BLaER1 treated with 17β-estradiol and CSF1 and Interleukin-3, amounts not matched to agents 10 nM and 100 nM (cell line): Measurements from ENCODE around the gene GEMIN4.

Source experiments
- H3K27ac ChIP-seq, 11 experiments: shearing (Covaris generic); formaldehyde crosslinking; 2 replicates each; pipeline ENCODE4 v1.8.1; 2022
- H3K27me3 ChIP-seq, 11 experiments: shearing (Covaris generic); formaldehyde crosslinking; 2 replicates each; pipeline ENCODE4 v1.8.1; 2022
- H3K36me3 ChIP-seq, 11 experiments: shearing (Covaris generic); formaldehyde crosslinking; 2 replicates each; pipeline ENCODE4 v1.8.1; 2022
- H3K4me1 ChIP-seq, 10 experiments: shearing (Covaris generic); formaldehyde crosslinking; 2 replicates each; pipeline ENCODE4 v1.8.1; 2022
- H3K4me2 ChIP-seq, 11 experiments: shearing (Covaris generic); formaldehyde crosslinking; 2 replicates each; pipeline ENCODE4 v1.8.1; 2022
- H3K4me3 ChIP-seq, 10 experiments: shearing (Covaris generic); formaldehyde crosslinking; 2 replicates each; pipeline ENCODE4 v1.8.1; 2022
- H3K9ac ChIP-seq, 11 experiments: shearing (Covaris generic); formaldehyde crosslinking; 2 replicates each; pipeline ENCODE4 v1.8.1; 2022
- H3K9me3 ChIP-seq, 11 experiments: shearing (Covaris generic); formaldehyde crosslinking; replicated peaks in 1 of 11; 2 replicates each; pipeline ENCODE4 v1.8.1; 2022
- H4K20me1 ChIP-seq, 11 experiments: shearing (Covaris generic); formaldehyde crosslinking; 2 replicates each; pipeline ENCODE4 v1.8.1; 2022
- Cebpa-rat ChIP-seq, 11 experiments: shearing (Covaris generic); IDR thresholded peaks; 2 replicates each; pipeline ENCODE4 v1.8.1; 2022

The GEMIN4 gene

GRCh38 chr17:752002-752619, at the start of gene GEMIN4:
Gene GEMIN4, minus strand, starts transcription at chr17:752264. Its CDS starts 122 bp downstream, at chr17:752142.
- peaks cover 0 to 13% (median 7%) of the 10 kb centered on the region in 11 experiments; a peak in 9 of 22 replicates for H3K9me3 ChIP-seq
- H3K4me2 ChIP-seq, result peak within 1 kb of the TSS; percentile 92 to 99 (median 96)
- H3K4me3 ChIP-seq, result peak within 1 kb of the TSS; percentile 75 to 91 (median 85)
- no peaks in the 10 kb centered on the region for H3K27me3 ChIP-seq
- peak within 1 kb of the TSS; percentile 86 to 100 (median 98) for H3K27ac ChIP-seq
- peaks cover 26 to 44% (median 42%) of the 10 kb centered on the region in 10 experiments for H3K4me1 ChIP-seq
- peak within 1 kb of the TSS; percentile 93 to 99 (median 97) for H3K9ac ChIP-seq
- peaks cover 0 to 42% (median 36%) of the 10 kb centered on the region in 11 experiments; a peak in 20 of 22 replicates for H4K20me1 ChIP-seq
- peaks cover 29 to 47% (median 35%) of the 10 kb centered on the region in 11 experiments for H3K36me3 ChIP-seq
- TF ChIP-seq Cebpa-rat (IDR thresholded peaks at IDR 0.05), result no peak

GRCh38 chr17:801660-802059, 49.6 kb upstream of the GEMIN4 start:
- no peak for TF ChIP-seq Cebpa-rat (IDR thresholded peaks at IDR 0.05)
- H3K4me1 ChIP-seq, result peaks cover 51 to 100% (median 95%) of the 10 kb centered on the region in 10 experiments
- peak overlapping the region; percentile 82 to 99 (median 95); a peak in 21 of 22 replicates for H3K4me2 ChIP-seq
- H3K9ac ChIP-seq, result peak overlapping the region in 9 of 11 experiments; percentile 25 to 82 (median 75); a peak in 16 of 22 replicates
- H3K4me3 ChIP-seq, result peak overlapping the region in 7 of 10 experiments; percentile 33 to 73 (median 60); a peak in 13 of 20 replicates
- H3K27me3 ChIP-seq, result peaks cover 0 to 75% (median 0%) of the 10 kb centered on the region in 11 experiments; a peak in 5 of 22 replicates
- H3K27ac ChIP-seq, result peak overlapping the region in 8 of 11 experiments; percentile 0 to 85 (median 73); a peak in 15 of 22 replicates
- peaks cover 0 to 41% (median 17%) of the 10 kb centered on the region in 11 experiments; a peak in 13 of 22 replicates for H4K20me1 ChIP-seq
- no peaks in the 10 kb centered on the region for H3K9me3 ChIP-seq
- H3K36me3 ChIP-seq, result peaks cover 0 to 33% (median 4%) of the 10 kb centered on the region in 11 experiments; a peak in 8 of 22 replicates

GRCh38 chr17:800446-801242, 48.6 kb upstream of the GEMIN4 start:
- Histone ChIP-seq H3K36me3 (peaks cover 0 to 42% (median 7%) of the 10 kb centered on the region in 11 experiments; a peak in 8 of 22 replicates), H3K4me2 (peak overlapping the region; percentile 82 to 99 (median 95)), H3K4me1 (peaks cover 51 to 100% (median 97%) of the 10 kb centered on the region in 10 experiments), H3K9me3 (no peaks in the 10 kb centered on the region), H3K9ac (peak overlapping the region; percentile 18 to 82 (median 73); a peak in 19 of 22 replicates), H3K27ac (peak overlapping the region in 9 of 11 experiments; percentile 32 to 85 (median 77); a peak in 17 of 22 replicates), H4K20me1 (peaks cover 0 to 38% (median 16%) of the 10 kb centered on the region in 11 experiments; a peak in 12 of 22 replicates), H3K27me3 (peaks cover 0 to 73% (median 0%) of the 10 kb centered on the region in 11 experiments; a peak in 5 of 22 replicates), H3K4me3 (peak overlapping the region in 9 of 10 experiments; percentile 8 to 73 (median 60); a peak in 18 of 20 replicates)
- no peak for TF ChIP-seq Cebpa-rat (IDR thresholded peaks at IDR 0.05)

- Histone ChIP-seq H3K4me1 (peaks cover 52 to 100% (median 98%) of the 10 kb centered on the region in 10 experiments), H3K4me2 (peak overlapping the region in 9 of 11 experiments; percentile 8 to 99 (median 95); a peak in 19 of 22 replicates), H4K20me1 (peaks cover 0 to 34% (median 11%) of the 10 kb centered on the region in 11 experiments; a peak in 12 of 22 replicates), H3K9ac (peak overlapping the region in 7 of 11 experiments; percentile 15 to 65 (median 49); a peak in 10 of 22 replicates), H3K27ac (peak overlapping the region in 6 of 11 experiments; percentile 5 to 85 (median 72); a peak in 7 of 22 replicates), H3K9me3 (no peaks in the 10 kb centered on the region), H3K27me3 (peaks cover 0 to 61% (median 0%) of the 10 kb centered on the region in 11 experiments; a peak in 5 of 22 replicates), H3K4me3 (peak overlapping the region in 1 of 10 experiments; percentile 29; a peak in 2 of 20 replicates), H3K36me3 (peaks cover 0 to 37% (median 7%) of the 10 kb centered on the region in 11 experiments; a peak in 8 of 22 replicates)
- no peak for TF ChIP-seq Cebpa-rat (IDR thresholded peaks at IDR 0.05)
These were observed 47.2 kb upstream of the GEMIN4 start for GRCh38 chr17:799261-799660.

GRCh38 chr17:798246-798645, 46.2 kb upstream of the GEMIN4 start:
- Histone ChIP-seq H3K9me3 (no peaks in the 10 kb centered on the region), H3K36me3 (peaks cover 0 to 32% (median 2%) of the 10 kb centered on the region in 11 experiments; a peak in 8 of 22 replicates), H3K4me1 (peaks cover 44 to 100% (median 97%) of the 10 kb centered on the region in 10 experiments), H4K20me1 (peaks cover 0 to 36% (median 4%) of the 10 kb centered on the region in 11 experiments; a peak in 12 of 22 replicates), H3K27me3 (peaks cover 0 to 50% (median 0%) of the 10 kb centered on the region in 11 experiments; a peak in 5 of 22 replicates), H3K4me2 (peak overlapping the region in 10 of 11 experiments; percentile 49 to 99 (median 87); a peak in 19 of 22 replicates), H3K4me3 (peak overlapping the region in 3 of 10 experiments; percentile 19 to 27 (median 19); a peak in 3 of 20 replicates), H3K27ac (peak overlapping the region in 8 of 11 experiments; percentile 0 to 85 (median 57); a peak in 12 of 22 replicates), H3K9ac (peak overlapping the region in 8 of 11 experiments; percentile 40 to 65 (median 58); a peak in 10 of 22 replicates)
- no peak for TF ChIP-seq Cebpa-rat (IDR thresholded peaks at IDR 0.05)

- Histone ChIP-seq H3K4me2 (peak overlapping the region; percentile 38 to 99 (median 79)), H4K20me1 (peaks cover 0 to 35% (median 7%) of the 10 kb centered on the region in 11 experiments; a peak in 10 of 22 replicates), H3K9ac (peak overlapping the region in 9 of 11 experiments; percentile 2 to 65 (median 60); a peak in 16 of 22 replicates), H3K27me3 (peaks cover 0 to 41% (median 0%) of the 10 kb centered on the region in 11 experiments; a peak in 4 of 22 replicates), H3K9me3 (no peaks in the 10 kb centered on the region), H3K27ac (peak overlapping the region in 9 of 11 experiments; percentile 25 to 85 (median 54); a peak in 17 of 22 replicates), H3K36me3 (peaks cover 4 to 29% (median 5%) of the 10 kb centered on the region in 11 experiments; a peak in 21 of 22 replicates), H3K4me1 (peaks cover 42 to 100% (median 94%) of the 10 kb centered on the region in 10 experiments), H3K4me3 (peak overlapping the region in 1 of 10 experiments; percentile 19; a peak in 4 of 20 replicates)
- TF ChIP-seq Cebpa-rat (IDR thresholded peaks at IDR 0.05), result no peak
These were observed 45.3 kb upstream of the GEMIN4 start for GRCh38 chr17:797236-797840.

- no peak for TF ChIP-seq Cebpa-rat (IDR thresholded peaks at IDR 0.05)
- Histone ChIP-seq H3K36me3 (peaks cover 12 to 33% (median 12%) of the 10 kb centered on the region in 11 experiments), H3K4me1 (peaks cover 37 to 96% (median 86%) of the 10 kb centered on the region in 10 experiments), H3K9ac (peak overlapping the region in 7 of 11 experiments; percentile 2 to 65 (median 57); a peak in 12 of 22 replicates), H3K27me3 (peaks cover 0 to 34% (median 0%) of the 10 kb centered on the region in 11 experiments; a peak in 4 of 22 replicates), H4K20me1 (peaks cover 0 to 37% (median 9%) of the 10 kb centered on the region in 11 experiments; a peak in 12 of 22 replicates), H3K9me3 (no peaks in the 10 kb centered on the region), H3K4me3 (no peak overlapping the region), H3K27ac (peak overlapping the region in 6 of 11 experiments; percentile 49 to 85 (median 64); a peak in 10 of 22 replicates), H3K4me2 (peak overlapping the region; percentile 38 to 99 (median 79); a peak in 21 of 22 replicates)
These were observed 44.5 kb upstream of the GEMIN4 start for GRCh38 chr17:796609-797008.
